ENCODE measurements around the gene VCAM1.

The VCAM1 gene

DNA sequence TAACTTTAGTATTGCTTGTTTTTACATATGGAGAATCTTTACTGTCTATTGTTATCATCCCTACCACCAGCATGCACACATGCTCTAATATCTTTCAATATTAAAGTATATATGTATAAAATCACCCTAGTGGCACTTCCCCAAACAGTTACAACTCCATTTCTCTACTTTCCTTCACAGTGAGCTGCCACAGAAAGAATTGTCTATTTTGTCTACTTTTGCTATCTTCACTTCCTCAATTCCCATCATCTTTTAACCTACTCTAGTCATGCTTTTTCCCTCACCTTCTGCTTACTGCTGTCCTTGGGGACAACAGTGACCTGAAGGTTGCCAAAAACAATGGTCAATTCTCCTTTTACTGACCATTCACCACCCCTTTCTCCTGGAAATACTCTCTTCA, 59.2 kb downstream of the VCAM1 start:
- TF ChIP-seq, protein P1, sequence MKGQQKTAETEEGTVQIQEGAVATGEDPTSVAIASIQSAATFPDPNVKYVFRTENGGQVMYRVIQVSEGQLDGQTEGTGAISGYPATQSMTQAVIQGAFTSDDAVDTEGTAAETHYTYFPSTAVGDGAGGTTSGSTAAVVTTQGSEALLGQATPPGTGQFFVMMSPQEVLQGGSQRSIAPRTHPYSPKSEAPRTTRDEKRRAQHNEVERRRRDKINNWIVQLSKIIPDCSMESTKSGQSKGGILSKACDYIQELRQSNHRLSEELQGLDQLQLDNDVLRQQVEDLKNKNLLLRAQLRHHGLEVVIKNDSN (IDR thresholded peaks at IDR 0.05), result no peak

DNA sequence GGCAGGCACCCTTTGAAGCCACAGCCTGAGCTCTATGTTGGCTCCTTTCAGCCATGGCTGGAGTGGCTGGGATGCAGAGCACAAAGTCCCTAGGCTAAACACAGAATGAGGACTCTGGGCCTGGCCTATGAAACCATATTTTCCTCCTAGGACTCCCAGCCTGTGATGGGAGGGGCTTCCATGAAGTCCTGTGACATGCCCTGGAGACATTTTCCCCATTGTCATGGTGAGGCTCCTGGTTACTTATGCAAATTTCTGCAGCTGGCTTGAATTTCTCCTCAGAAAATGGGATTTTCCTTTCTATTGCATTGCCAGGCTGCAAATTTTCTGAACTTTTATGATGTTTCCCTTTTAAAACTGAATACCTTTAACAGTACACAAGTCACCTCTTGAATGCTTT, 61.3 kb downstream of the VCAM1 start:
- TF ChIP-seq RAD21 (IDR thresholded peaks at IDR 0.05; ENCODE audit: low read depth), result no peak
- no peak for TF ChIP-seq TCF12 (IDR thresholded peaks at IDR 0.05; ENCODE audit: low read depth)
- TF ChIP-seq, protein P2, sequence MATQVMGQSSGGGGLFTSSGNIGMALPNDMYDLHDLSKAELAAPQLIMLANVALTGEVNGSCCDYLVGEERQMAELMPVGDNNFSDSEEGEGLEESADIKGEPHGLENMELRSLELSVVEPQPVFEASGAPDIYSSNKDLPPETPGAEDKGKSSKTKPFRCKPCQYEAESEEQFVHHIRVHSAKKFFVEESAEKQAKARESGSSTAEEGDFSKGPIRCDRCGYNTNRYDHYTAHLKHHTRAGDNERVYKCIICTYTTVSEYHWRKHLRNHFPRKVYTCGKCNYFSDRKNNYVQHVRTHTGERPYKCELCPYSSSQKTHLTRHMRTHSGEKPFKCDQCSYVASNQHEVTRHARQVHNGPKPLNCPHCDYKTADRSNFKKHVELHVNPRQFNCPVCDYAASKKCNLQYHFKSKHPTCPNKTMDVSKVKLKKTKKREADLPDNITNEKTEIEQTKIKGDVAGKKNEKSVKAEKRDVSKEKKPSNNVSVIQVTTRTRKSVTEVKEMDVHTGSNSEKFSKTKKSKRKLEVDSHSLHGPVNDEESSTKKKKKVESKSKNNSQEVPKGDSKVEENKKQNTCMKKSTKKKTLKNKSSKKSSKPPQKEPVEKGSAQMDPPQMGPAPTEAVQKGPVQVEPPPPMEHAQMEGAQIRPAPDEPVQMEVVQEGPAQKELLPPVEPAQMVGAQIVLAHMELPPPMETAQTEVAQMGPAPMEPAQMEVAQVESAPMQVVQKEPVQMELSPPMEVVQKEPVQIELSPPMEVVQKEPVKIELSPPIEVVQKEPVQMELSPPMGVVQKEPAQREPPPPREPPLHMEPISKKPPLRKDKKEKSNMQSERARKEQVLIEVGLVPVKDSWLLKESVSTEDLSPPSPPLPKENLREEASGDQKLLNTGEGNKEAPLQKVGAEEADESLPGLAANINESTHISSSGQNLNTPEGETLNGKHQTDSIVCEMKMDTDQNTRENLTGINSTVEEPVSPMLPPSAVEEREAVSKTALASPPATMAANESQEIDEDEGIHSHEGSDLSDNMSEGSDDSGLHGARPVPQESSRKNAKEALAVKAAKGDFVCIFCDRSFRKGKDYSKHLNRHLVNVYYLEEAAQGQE (IDR thresholded peaks at IDR 0.05; ENCODE audit: low read depth), result no peak
- no peak for TF ChIP-seq ZBTB7A (IDR thresholded peaks at IDR 0.05; ENCODE audit: low read depth)
- TF ChIP-seq CREB1 (IDR thresholded peaks at IDR 0.05; ENCODE audit: low read depth), result no peak
- TF ChIP-seq CEBPB (IDR thresholded peaks at IDR 0.05), result no peak
- no peak for TF ChIP-seq YY1 (IDR thresholded peaks at IDR 0.05; ENCODE audit: low read depth)
- no peak for TF ChIP-seq EGR1 (IDR thresholded peaks at IDR 0.05)
- TF ChIP-seq TAF1 (IDR thresholded peaks at IDR 0.05; ENCODE audit: low read depth), result no peak
- TF ChIP-seq, protein P1 (IDR thresholded peaks at IDR 0.05), result no peak
- TF ChIP-seq FOXM1 (IDR thresholded peaks at IDR 0.05; ENCODE audit: borderline replicate concordance, low read depth), result no peak
- no peak for TF ChIP-seq EP300 (IDR thresholded peaks at IDR 0.05; ENCODE audit: borderline replicate concordance)
- TF ChIP-seq, protein P3, sequence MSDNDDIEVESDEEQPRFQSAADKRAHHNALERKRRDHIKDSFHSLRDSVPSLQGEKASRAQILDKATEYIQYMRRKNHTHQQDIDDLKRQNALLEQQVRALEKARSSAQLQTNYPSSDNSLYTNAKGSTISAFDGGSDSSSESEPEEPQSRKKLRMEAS (IDR thresholded peaks at IDR 0.05), result no peak
- TF ChIP-seq NFIC (IDR thresholded peaks at IDR 0.05), result no peak

DNA sequence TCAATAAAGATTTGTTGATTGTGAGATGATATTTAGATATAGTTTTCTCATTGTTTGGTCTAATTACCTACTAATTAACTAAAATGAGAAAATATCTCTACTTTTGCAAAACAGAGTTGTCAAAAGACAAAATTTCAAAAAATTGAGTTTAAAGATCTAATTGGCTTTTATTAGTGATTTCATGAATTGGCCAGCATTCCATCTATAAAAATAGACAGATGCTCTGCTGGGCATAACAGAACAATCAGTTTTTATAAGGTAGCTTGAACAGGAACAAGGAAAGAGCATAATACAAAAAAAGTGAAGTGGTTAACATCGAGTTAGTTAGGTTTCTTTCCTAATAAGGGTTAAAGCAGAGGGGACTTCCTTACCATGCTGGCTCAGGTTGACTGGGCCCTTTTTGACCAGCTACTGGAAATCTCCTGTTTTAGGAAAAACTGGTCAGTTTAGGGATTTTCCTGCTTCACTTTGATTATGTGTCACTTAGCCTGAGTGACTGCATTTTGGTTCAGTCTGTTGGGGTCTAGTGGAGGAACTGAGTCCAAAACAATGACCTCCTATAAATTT, 63.0 kb downstream of the VCAM1 start:
- TF ChIP-seq NFIC (IDR thresholded peaks at IDR 0.05) (no peak), EP300 (IDR thresholded peaks at IDR 0.05; ENCODE audit: borderline replicate concordance) (no peak), TEAD4 (IDR thresholded peaks at IDR 0.05) (no peak), CREB1 (IDR thresholded peaks at IDR 0.05; ENCODE audit: low read depth) (no peak), FOXM1 (IDR thresholded peaks at IDR 0.05; ENCODE audit: borderline replicate concordance, low read depth) (no peak), RAD21 (IDR thresholded peaks at IDR 0.05; ENCODE audit: low read depth) (no peak), CEBPB (IDR thresholded peaks at IDR 0.05) (no peak), ZBTB7A (IDR thresholded peaks at IDR 0.05; ENCODE audit: low read depth) (no peak), EGR1 (IDR thresholded peaks at IDR 0.05) (no peak)
- TF ChIP-seq, protein P3 (IDR thresholded peaks at IDR 0.05), result no peak
- TF ChIP-seq, protein P2 (IDR thresholded peaks at IDR 0.05; ENCODE audit: low read depth), result no peak
- TF ChIP-seq, protein P1 (IDR thresholded peaks at IDR 0.05), result no peak

DNA sequence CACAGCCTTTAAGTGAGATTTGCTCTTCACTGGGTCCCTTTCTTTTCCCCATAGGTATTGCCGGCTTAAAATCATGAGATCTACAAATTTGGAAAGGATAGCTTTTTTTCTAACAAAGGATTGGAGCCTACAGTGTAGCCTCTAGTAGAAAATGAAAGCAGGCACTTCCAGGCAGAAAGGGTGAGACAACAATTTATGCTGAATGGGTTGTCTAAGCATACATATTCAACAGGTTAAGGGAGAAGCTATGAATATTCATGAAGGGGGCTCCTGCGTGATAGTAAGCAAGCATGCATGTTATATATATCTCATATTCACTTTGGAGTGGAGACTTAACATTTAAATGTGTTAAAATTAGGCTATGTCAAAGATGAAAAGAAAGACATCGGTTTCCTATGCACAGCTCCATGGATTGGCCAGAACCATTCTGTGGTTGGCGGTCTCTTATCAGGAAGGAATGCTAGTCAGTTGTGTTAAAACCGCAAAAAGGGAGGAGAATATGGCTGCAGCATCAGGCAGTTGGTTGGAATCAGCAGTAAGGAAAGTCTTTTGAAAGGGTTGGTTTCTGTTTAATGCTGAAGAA, 66.0 kb downstream of the VCAM1 start:
- TF ChIP-seq FOXM1 (IDR thresholded peaks at IDR 0.05; ENCODE audit: borderline replicate concordance, low read depth) (no peak), YY1 (IDR thresholded peaks at IDR 0.05; ENCODE audit: low read depth) (no peak), RAD21 (IDR thresholded peaks at IDR 0.05; ENCODE audit: low read depth) (no peak), CEBPB (IDR thresholded peaks at IDR 0.05) (no peak), TAF1 (IDR thresholded peaks at IDR 0.05; ENCODE audit: low read depth) (no peak)
- TF ChIP-seq, protein P2 (IDR thresholded peaks at IDR 0.05; ENCODE audit: low read depth), result no peak
- TF ChIP-seq, protein P3 (IDR thresholded peaks at IDR 0.05), result no peak

All from Ishikawa (cell line).